Ovary (tissue), 1 donor: ENCODE results near the gene TMEM35B.

Experiments used
- EP300 ChIP-seq: sonication (generic); formaldehyde crosslinking; IDR thresholded peaks from one replicate; pipeline ENCODE4 v1.6.1; 2017; ENCODE audit warnings: antibody characterized with exemption
- POLR2A ChIP-seq: fragments of 450-650 bp; IDR thresholded peaks from one replicate; pipeline ENCODE4 v1.6.1; 2017; ENCODE audit warnings: antibody characterized with exemption, mild to moderate bottlenecking, moderate library complexity

DNA sequence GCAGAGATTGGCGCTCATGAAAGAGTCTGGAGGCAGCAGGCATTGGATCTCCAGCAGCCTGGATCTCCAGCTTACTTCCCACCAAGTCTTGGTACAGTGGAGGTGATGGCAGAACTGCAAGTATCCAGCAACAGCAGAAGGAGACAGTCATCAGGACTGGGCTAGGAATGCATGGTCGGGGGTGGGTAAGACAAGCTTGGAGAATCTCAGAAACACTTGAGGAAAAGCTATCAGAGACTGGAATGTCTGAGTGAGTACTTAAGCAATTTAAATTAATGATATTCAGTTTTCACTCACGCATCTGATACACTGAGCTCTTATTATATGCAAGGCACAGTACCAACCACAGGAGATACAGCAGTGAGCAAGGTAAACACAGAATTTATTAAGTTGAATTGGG is 9.8 kb downstream of the TMEM35B start:
- no peak for TF ChIP-seq POLR2A
- TF ChIP-seq EP300 = no peak
